GM18498 (cell line): Measurements from ENCODE around the gene INPP5A.
"Not testable (repeated sequence)": the region's sequence is repeated elsewhere in the genome, so short reads cannot be mapped to it uniquely, and the experiment has no call there.

Experiments
- ATAC-seq: cut with Tn5 transposase; IDR thresholded peaks from one replicate; pipeline ENCODE4 v1.9.1; 2021; ENCODE audit warnings: mild to moderate bottlenecking, moderate library complexity; ENCODE audit not compliant: unreplicated experiment

Gene INPP5A

DNA sequence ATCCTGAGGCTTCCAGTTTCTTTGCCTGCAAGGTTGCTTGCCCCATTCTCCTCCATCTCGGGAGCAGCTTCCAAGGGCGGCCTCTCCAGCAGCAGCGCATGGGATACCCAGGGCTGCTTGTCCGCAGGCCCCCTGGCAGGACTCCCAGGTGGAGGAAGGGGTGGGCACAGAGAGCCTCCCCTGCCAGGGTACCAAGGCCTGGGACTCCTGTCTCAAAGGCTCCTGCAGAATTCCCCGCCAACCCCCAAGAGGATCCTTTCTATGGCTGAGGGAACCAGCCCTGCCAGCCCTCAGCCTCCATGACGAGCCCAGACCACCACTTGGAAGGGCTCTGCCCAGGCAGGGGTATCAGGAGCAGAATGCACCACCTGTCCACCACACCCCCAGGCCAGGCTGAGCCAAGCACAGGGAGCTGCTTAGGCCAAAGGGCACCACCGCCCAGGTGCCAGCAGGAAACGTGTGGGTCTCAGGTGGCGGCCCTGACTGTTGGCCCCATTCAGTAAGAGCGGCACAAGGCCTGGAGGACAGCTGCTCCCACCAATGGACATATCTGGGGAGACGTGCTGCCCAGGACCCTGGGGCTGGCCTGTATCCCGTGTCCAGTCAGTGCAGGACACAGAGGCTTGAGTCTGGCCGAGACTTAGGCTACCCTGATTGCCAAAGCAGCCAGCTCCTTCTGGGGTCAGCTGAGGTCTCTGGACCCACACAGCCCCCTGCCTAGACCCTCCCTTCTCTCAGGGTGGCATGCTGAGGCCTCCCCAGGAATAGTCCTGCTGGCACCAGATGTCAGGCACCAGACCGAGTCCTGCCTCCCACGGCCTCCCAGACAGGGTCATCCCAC lies 33.8 kb upstream of the INPP5A start:
- ATAC-seq, result no peak

- no peak for ATAC-seq
These were observed 32.9 kb upstream of the INPP5A start for GRCh38 chr10:132504501-132505272.

DNA sequence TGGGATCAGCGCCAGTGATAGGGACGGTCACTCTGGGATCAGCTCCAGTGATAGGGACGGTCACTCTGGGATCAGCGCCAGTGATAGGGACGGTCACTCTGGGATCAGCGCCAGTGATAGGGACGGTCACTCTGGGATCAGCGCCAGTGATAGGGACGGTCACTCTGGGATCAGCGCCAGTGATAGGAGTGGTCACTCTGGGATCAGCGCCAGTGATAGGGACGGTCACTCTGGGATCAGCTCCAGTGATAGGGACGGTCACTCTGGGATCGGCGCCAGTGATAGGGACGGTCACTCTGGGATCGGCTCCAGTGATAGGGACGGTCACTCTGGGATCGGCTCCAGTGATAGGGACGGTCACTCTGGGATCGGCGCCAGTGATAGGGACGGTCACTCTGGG lies 32.0 kb upstream of the INPP5A start:
- ATAC-seq, result not testable (repeated sequence)

GRCh38 chr10:132506711-132507408 lies 30.7 kb upstream of the INPP5A start:
- ATAC-seq, result no peak

- ATAC-seq, result no peak
These were observed 30.1 kb upstream of the INPP5A start for GRCh38 chr10:132507409-132507955.

- no peak for ATAC-seq
These were observed 29.6 kb upstream of the INPP5A start for GRCh38 chr10:132507956-132508490.

DNA sequence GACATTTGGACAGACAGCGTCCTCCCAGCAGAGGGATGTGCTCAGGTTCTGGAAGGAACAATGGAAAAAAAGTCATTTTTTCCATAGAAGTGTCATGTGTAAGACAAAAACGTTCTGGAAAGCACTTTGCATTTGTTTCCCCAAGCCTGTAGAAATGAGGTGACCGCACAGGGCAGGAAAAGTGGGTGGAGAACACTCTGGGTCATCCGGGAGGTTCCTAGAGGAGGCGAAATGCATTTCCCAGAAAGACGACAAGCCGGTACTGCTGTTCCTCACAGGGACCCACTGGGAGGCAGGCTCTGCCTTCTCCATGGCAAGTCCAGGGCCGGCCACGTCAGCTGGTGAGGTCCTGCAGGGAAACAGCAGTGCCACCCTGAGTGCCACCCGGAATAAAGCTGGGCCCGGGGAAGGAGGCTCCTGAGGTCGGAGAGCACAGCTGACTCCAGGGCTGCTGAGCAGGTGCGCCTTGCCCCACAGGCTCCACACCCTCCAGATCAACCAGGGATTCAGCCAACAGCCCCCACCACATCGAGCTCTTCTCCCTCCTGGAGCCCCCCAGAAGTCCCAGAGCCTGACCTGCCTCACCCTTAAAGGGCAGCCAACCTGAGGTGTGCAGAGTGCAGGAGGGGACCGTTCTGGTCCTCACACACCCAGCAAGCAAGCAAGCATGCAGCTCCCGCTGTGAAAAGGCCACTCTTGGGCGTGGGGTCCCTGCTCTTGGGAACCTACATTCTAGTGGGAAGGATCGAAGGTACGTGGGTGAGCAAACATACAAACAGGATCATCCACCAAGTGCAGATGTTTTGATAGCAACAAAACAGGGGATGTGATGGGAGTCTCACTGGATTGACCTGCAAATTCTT lies 28.8 kb upstream of the INPP5A start:
- ATAC-seq, result no peak

- ATAC-seq, result no peak
These were observed 27.9 kb upstream of the INPP5A start for GRCh38 chr10:132509506-132510173.

DNA sequence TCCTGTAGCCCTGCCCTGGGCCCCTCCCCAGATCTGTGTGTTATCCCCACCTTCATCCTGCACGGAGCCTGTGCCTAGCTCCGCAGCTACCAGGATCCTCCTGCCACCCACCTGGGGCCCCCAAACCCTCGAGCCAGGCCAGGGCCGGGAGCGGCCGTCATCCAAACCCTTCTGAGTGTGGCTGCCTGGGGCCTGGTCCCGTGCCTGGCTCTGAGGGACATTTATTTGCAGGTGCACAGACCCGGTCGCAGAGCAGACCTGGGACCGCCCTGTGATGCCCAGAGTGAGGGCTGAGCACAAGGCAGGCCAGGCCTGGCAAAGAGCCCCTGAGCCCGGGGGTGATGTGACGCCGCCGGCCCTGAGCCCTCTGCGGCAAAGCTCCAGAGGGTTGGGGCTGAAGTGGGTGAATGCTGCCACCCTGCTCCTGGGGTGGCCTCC lies 27.4 kb upstream of the INPP5A start:
- no peak for ATAC-seq

- ATAC-seq, result no peak
These were observed 26.2 kb upstream of the INPP5A start for GRCh38 chr10:132511121-132512051.

- no peak for ATAC-seq
These were observed 25.5 kb upstream of the INPP5A start for GRCh38 chr10:132512052-132512442.

GRCh38 chr10:132512693-132513345 lies 24.8 kb upstream of the INPP5A start:
- ATAC-seq, result no peak

DNA sequence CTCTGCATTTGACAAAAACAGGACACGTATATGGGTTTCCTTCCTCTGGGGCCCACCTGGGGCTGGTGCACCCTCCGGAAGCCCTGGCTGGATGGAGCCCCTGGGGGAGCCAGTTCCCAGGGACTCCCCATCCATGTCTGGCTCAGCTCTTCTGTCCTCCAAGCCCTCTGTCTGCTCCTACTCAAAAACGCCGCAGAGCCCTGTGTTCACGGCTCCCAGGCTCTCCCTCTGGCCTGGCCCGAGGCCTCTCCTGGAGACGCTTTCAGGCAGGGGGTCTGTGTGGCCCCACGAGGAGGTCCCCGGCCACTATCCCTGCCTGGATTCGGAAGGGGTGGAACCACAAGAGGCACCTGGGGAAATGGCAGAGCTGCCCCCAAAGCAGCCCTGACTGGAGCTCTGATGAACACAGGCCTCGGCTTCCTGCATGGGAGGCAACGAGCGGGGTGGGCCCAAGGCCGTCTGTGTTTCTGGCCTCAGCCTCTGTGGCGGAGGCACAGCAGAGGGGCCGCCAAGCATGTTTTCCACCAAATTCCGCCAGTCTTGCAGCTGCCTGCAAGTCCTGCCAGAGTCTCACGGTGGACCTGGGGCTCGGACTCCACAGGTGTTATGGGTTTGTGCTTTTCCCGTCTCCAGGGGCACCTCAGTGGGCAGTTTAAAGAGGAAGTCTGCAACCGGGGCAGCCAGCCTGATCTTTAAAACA lies 22.6 kb upstream of the INPP5A start:
- ATAC-seq, result no peak

DNA sequence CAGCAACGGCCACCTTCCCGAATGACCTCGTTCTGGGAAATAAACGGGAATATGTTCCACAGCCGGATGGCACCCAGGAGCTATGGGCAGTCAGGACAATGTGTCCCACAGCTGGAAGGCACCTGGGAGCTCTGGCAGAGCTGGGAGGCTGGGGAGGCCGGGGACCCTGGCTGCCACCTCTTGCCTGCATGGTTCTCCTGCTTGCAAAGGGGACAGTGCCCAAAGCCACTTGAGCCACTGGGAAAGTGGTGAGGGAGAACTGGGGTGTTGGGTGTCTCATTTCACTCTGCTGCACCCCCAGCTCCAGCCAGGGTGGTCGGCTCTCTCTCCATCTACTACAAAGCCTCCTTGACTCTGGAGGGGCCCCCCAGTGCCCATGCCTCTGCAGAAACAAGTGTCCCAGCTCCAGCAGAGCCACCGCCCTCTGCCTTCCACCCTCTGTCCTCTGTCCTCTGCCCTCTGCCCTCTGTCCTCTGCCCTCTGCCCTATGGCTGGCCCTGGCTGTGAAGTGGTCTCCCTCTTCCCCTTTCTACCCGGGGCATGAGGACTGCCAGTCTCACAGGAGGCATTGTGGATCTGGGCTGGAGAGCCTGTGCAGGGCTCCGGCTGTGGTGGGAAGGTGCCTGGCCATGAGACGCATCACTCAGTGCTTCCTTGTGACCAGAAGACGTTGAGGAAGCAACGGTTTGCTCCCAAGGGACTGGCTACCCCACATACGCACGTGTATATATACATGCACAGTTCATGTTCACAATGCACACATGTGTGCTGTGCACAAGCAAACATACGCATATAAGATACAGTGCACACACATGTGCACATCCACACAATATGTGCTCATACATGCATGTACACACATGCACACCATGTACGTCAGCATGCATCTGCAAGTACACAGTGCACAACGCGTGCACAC lies 21.5 kb upstream of the INPP5A start:
- no peak for ATAC-seq

DNA sequence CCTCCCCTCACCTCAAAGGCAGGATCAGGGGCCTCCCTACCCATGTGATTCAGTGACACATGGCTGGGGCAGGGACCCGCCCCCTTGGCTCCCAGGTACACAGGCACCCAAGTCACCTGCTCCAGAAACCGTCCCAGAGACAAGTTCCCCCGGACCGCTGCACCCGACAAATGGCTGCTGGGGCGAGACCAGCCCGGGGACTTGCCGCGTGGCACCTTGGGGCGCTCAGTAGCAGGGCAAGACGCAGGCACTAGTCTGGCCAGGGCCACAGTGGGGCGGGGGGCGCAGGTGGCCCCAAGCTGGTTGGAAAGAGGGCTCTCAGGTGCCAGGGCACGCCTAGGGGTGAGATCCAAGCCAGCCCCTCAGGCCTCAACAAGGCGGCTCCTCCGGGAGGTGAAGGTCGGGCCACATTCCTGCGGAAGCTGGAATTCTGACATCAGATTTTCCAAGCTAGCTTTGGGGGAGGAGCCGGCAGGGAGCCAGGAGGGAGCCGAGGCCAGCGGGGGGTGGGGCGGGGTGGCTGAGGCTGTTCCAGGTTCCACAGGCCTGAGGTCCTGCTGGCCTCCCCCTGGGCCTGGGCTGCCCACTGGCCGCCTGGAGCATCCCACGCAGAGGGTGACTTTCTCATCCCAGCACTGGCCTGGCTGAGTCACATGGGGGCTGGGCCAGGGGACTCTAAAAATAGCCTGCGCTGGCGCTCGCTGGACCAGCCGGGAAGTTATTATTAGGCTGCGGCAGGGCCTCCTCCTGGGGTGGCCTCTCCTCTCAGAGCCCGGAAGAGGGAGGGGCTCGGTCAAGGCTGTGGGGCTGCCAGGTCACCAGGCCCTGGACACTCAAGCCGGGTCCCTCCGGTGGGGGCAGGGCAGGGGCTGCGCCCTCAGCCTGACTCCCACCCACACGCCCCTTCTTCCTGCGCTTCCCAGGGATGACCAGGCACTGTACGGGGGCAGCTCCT lies 20.5 kb upstream of the INPP5A start:
- ATAC-seq, result no peak
